DMS 273 (cell line): Measurements from ENCODE around the gene GRIN3B.

ENCODE experiments used
- DNase-seq: peaks from one replicate; lab custom pipeline; 2025; ENCODE audit not compliant: unreplicated experiment; lab: John Stamatoyannopoulos, UW

GRIN3B gene

DNA sequence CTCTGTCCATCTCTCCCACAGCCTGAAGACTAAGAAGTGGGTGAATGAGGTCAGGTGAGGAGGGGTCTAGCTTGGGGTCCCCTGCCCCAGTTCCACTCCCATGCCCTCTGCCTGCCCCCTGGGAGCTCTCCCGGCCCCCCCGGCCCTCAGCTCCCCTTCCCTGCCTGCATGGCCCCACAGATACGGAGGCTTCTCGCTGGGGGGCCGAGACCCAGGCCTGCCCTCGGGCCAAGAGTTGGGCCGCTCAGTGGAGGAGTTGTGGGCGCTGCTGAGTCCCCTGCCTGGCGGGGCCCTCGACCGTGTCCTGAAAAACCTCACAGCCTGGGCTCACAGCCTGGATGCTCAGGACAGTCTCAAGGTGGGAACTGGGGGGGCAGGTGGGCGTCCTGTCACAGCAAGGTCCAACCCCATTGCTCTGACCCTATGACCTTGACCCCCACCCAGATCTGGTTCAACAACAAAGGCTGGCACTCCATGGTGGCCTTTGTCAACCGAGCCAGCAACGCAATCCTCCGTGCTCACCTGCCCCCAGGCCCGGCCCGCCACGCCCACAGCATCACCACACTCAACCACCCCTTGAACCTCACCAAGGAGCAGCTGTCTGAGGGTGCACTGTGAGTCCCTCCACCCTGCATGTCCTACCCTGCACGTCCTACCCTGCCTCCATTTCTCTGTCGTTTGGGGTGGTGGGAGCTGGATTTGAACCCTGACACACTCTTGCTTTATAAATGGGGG is 55.8 kb downstream of the GRIN3B start:
- no peak for DNase-seq

GRCh38 chr19:1057176-1057855 is 57.1 kb downstream of the GRIN3B start:
- DNase-seq = peak; percentile 92

GRCh38 chr19:1058112-1058511 is 57.9 kb downstream of the GRIN3B start:
- DNase-seq = no peak
